ENCODE data around the gene PHF13.

PHF13 gene

DNA sequence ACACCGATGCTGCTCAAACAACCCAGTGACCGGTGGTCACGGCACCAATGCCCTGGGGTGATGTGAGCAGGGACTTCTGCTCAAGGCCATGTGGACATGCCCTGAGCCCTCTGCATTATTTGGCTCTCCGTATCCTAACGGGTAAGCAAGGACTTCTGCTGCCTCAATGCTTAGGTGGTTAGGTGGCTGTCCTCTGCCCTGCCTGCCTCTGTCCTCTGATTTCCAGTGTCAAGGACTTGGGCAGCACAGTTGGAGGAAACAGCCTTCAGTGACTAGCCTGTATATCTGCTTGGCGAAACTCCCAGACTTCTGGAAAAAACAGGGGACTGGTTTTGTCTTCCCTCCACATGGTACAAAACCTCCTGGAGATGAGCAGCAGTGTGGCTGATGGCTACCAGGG lies 53.6 kb downstream of the PHF13 start:
- no peak for DNase-seq

DNA sequence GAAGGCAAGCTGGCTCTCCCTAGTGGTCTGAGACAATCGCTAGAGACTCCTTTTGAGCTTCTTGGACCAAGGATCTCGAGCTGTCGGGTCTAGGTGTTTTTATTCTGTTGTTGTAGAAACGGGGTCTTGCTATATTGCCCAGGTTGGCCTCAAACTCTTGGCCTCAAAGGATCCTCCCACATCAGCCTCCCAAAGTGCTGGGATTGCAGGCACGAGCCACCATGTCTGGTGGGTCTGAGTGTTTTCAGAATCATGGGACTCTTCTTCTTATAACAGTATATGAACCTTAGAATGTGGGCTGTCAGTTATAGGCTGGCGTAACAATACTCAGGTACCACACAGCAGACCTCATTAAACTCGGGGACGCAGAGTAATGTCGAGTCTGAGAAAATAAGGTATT lies 55.0 kb downstream of the PHF13 start:
- DNase-seq: no peak

DNA sequence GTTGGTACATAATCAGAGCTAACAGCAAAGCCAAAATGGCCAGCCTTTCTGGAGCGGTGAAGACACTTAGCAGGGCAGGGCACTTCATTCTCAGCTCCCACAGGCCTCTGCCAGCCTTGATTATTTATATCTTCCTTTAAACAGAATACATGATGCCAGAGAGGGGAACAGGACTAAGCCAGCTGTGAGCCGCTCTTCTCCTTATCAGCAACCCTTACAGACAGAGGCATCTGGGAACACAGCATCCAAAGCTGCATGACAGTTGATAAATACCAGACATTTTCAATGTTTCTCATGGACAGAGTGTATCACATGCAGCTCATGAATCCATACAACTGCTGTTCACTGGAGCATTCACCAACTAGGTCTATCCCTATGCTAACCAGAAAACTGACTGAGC lies 59.0 kb downstream of the PHF13 start:
- DNase-seq: no peak
